GM19193 (cell line): ENCODE results near the gene DERL3.

ENCODE experiments used
- POLR2A ChIP-seq: IDR thresholded peaks from 4 replicates; pipeline ENCODE4 v1.6.1; 2011; ENCODE audit not compliant: insufficient read depth, insufficient read length; ENCODE audit errors: extremely low read depth

DERL3 gene

GRCh38 chr22:23836692-23837495 is 1.9 kb downstream of the DERL3 start:
- TF ChIP-seq POLR2A, result no peak

GRCh38 chr22:23836281-23836680 is 2.5 kb downstream of the DERL3 start:
- no peak for TF ChIP-seq POLR2A

- TF ChIP-seq POLR2A, result no peak
These were observed 3.2 kb downstream of the DERL3 start for GRCh38 chr22:23835484-23836144.

DNA sequence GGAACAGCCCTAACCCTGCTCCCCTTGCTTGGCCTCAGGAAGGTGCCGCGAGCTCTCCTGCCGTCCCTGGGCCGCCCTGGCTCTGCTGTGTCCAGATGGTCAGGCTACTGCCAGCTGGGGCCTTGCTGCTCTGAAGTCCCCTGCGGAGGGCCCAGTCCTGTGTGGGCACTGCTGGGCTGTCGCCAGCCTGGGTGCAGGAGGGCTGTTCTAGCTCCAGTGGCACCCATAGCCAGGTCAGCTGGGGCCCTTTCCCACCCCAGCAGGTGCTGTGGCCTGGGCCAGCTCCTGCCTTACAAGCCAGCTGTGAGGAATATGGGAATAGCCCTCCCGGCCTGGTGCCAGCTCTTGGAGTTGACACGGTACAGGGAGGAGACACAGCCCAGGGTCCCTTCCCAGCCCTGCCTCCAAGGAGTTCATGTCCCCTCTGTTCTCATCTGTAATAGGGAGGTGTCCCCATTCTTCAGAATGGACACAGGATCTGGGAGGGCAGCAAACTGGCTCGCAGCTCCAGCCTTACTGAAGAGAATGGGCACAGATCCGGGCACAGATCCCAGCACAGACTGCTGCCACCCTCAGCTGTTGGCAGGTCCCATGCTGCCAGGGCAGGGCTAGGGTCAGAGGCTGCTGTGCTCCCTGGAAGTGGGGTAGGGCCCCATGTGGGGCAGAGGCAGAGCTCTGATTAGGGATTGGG is 3.9 kb downstream of the DERL3 start:
- no peak for TF ChIP-seq POLR2A

GRCh38 chr22:23834406-23834792 is 4.4 kb downstream of the DERL3 start:
- TF ChIP-seq POLR2A, result no peak

DNA sequence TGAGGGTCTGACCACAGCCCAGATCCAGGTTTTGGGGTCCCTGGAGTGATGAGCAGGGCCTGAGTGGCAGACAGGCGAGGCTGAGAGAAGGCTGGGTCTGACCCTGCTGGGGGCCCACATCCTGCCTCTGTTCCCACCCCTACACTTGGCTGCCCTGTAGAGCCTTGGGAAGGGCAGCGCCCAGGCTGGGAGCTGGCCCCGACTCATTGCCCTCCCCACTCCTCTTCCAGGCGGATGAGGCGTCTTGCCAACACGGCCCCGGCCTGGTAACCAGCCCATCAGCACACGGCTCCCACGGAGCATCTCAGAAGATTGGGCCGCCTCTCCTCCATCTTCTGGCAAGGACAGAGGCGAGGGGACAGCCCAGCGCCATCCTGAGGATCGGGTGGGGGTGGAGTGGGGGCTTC is 4.9 kb downstream of the DERL3 start:
- TF ChIP-seq POLR2A, result no peak

DNA sequence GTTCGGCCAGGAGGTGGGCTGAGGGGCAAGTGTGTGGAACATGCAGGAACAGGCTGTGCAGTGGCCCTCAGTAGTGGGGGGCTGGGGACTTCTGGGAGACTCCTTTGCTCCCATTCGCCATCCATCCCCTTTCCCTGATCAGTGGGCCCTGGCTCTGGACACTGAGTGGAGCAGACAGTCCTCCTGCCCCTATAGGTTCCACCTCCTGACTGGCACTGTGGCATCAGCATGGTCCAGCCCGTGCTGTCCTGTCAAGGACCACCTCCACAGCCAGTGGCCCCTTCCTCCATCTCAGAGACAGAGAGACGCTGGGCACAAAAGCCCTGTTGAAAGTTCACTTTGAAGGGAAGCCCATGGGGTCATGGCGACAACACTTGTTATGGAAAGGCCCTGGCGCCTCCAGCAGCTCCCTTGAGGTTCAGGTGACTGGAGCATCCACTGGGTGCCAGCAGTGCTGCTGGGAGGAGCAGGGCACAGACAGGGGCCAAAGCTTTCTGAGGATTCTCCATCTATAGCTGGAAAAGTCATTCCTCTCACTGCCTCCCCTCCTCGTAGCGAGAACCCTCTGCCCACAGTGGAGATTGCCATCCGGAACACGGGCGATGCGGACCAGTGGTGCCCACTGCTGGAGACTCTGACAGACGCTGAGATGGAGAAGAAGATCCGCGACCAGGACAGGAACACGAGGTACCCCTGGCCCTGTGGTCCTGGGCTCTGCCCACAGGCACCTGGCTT is 5.6 kb downstream of the DERL3 start:
- no peak for TF ChIP-seq POLR2A

GRCh38 chr22:23832226-23833016 is 6.4 kb downstream of the DERL3 start:
- TF ChIP-seq POLR2A, result no peak

DNA sequence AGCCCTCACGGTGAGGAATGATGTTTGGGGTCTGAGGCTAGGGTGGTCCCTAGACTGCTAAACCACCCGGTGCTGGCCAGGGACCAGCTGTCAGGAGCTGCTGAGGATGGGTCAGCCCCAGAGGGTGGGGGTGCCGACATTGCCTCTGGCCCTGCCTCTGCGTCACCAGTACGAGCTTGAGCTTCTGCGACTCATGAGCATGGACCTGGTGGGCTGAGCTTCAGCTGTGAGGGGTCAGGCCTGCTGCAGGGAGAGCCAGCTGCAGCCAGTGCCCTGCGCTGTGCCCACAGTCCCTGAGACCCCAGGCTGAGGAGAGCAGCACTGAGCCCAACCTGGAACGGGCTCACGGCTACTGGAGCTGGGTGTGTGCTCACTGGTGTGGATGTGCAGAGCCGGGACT is 7.0 kb downstream of the DERL3 start:
- TF ChIP-seq POLR2A, result no peak

GRCh38 chr22:23831261-23831660 is 7.5 kb downstream of the DERL3 start:
- TF ChIP-seq POLR2A, result no peak

GRCh38 chr22:23829845-23830372 is 8.9 kb downstream of the DERL3 start:
- no peak for TF ChIP-seq POLR2A

GRCh38 chr22:23828800-23829680 is 9.8 kb downstream of the DERL3 start:
- TF ChIP-seq POLR2A, result no peak

DNA sequence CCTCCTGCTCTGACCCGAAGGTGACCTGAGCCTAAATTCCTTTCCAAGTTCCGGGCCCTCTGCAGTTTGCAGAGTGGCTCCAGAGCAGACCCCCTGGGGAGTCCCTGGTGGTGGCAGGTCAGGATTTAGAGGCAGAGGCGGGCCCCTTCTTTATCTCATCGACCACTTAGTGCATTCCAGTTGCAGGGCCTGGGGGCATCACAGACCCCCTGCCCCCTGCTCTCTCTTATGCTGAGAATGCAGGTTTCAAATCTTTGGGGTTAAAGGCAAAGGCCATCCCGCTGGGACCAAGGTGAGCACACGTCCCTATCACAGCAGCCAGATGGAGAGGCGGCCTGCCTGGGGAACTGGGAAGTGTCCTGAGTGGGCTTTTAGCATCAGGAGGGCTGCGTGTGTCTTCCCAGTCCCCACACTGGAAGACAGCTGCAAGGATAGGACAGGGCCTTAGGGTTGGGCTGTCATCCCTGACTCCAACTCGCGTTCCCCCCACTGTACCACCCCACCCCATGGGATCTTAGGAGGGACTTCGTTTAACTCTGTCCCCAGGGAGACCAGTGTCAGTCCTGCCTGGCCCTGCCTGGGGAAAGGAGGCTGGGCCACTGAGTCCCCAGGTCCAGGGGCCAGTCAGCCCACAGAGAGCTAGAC is 11.3 kb downstream of the DERL3 start:
- no peak for TF ChIP-seq POLR2A
